Activated CD4-positive, alpha-beta memory T cell treated with anti-CD3 and anti-CD28 coated beads, Interleukin-2, amount 10 ng/mL, durations not matched to agents 7 days and 5 days (primary cell): ENCODE data around the gene SALL1. TPM values are rescaled to one million over a fixed set of nuclear protein-coding genes. Genes with fewer than 3 reads are reported as not detected.

Experiments used
- CTCF ChIA-PET: fragments of 350-600 bp; sonication (Branson Sonifier 250); formaldehyde crosslinking; loops from one replicate; lab custom pipeline; 2021; ENCODE audit warnings: antibody characterized with exemption, inconsistent platforms; lab: Charles Lee
- POLR2A ChIA-PET: fragments of 350-600 bp; sonication (Branson Sonifier 250); formaldehyde crosslinking; loops from one replicate; lab custom pipeline; 2021; ENCODE audit warnings: antibody characterized with exemption; lab: Charles Lee
- DNase-seq: peaks from one replicate; pipeline ENCODE4 v3.0.0-alpha.2; 2020
- H3K27ac Mint-ChIP-seq: one replicate; pipeline ENCODE4 v1.8.0; 2021; ENCODE audit warnings: mild to moderate bottlenecking, mixed read lengths
- H3K27me3 Mint-ChIP-seq: one replicate; pipeline ENCODE4 v1.8.0; 2021; ENCODE audit warnings: mixed read lengths
- H3K36me3 Mint-ChIP-seq: one replicate; pipeline ENCODE4 v1.8.0; 2021; ENCODE audit warnings: low read depth, mixed read lengths
- H3K4me1 Mint-ChIP-seq: one replicate; pipeline ENCODE4 v1.8.0; 2021; ENCODE audit warnings: mixed read lengths
- H3K4me3 Mint-ChIP-seq: one replicate; pipeline ENCODE4 v1.8.0; 2021; ENCODE audit warnings: mild to moderate bottlenecking, mixed read lengths
- H3K9me3 Mint-ChIP-seq: one replicate; pipeline ENCODE4 v1.8.0; 2021; ENCODE audit warnings: mixed read lengths
- total RNA-seq, 2 experiments: library from RNA; stranded (reverse); gene quantifications; one replicate each; pipeline ENCODE4 v1.2.3, GENCODE V29; 2021

The SALL1 gene
- total RNA-seq, 2 experiments from 2014 or later: not detected

- CTCF ChIA-PET: no interaction called here
- H3K4me3 Mint-ChIP-seq: no peak overlapping the region
- no peaks in the 10 kb centered on the region for H3K36me3 Mint-ChIP-seq
These were observed 7.7 kb downstream of the SALL1 start for GRCh38 chr16:51143196-51143977.

GRCh38 chr16:51141541-51141940 lies 9.5 kb downstream of the SALL1 start:
- ChIA-PET CTCF (no interaction called here), POLR2A (no interaction called here)

More at GRCh38 chr16:51143196-51143977, 7.7 kb downstream of the SALL1 start:
- no peak for DNase-seq
- Mint-ChIP-seq H3K27me3 (peaks cover 26% of the 10 kb centered on the region), H3K9me3 (no peaks in the 10 kb centered on the region), H3K4me1 (no peaks in the 10 kb centered on the region), H3K27ac (no peak overlapping the region)
- POLR2A ChIA-PET: no interaction called here

GRCh38 chr16:51141106-51141505 lies 10.0 kb downstream of the SALL1 start:
- Mint-ChIP-seq H3K27ac (no peak overlapping the region), H3K4me3 (no peak overlapping the region), H3K36me3 (no peaks in the 10 kb centered on the region), H3K27me3 (peaks cover 8% of the 10 kb centered on the region), H3K4me1 (no peaks in the 10 kb centered on the region), H3K9me3 (no peaks in the 10 kb centered on the region)
- DNase-seq: no peak
- POLR2A ChIA-PET: no interaction called here
- CTCF ChIA-PET: no interaction called here

More at GRCh38 chr16:51141541-51141940, 9.5 kb downstream of the SALL1 start:
- no peak overlapping the region for H3K4me3 Mint-ChIP-seq
- peaks cover 12% of the 10 kb centered on the region for H3K27me3 Mint-ChIP-seq
- H3K4me1 Mint-ChIP-seq: no peaks in the 10 kb centered on the region
- no peak for DNase-seq
- H3K36me3 Mint-ChIP-seq: no peaks in the 10 kb centered on the region
- H3K9me3 Mint-ChIP-seq: no peaks in the 10 kb centered on the region
- H3K27ac Mint-ChIP-seq: no peak overlapping the region

- ChIA-PET CTCF (no interaction called here), POLR2A (no interaction called here)
- H3K4me3 Mint-ChIP-seq: no peak overlapping the region
- H3K27ac Mint-ChIP-seq: no peak overlapping the region
- DNase-seq: no peak
- peaks cover 4% of the 10 kb centered on the region for H3K27me3 Mint-ChIP-seq
- no peaks in the 10 kb centered on the region for H3K36me3 Mint-ChIP-seq
- no peaks in the 10 kb centered on the region for H3K4me1 Mint-ChIP-seq
- no peaks in the 10 kb centered on the region for H3K9me3 Mint-ChIP-seq
These were observed 11.0 kb downstream of the SALL1 start for GRCh38 chr16:51140112-51140511.

- Mint-ChIP-seq H3K27ac (no peak overlapping the region), H3K27me3 (peaks cover 5% of the 10 kb centered on the region), H3K9me3 (no peaks in the 10 kb centered on the region), H3K4me1 (no peaks in the 10 kb centered on the region), H3K36me3 (no peaks in the 10 kb centered on the region), H3K4me3 (no peak overlapping the region)
- CTCF ChIA-PET: no interaction called here
- POLR2A ChIA-PET: no interaction called here
- DNase-seq: no peak
These were observed 11.5 kb downstream of the SALL1 start for GRCh38 chr16:51139568-51139967.

GRCh38 chr16:51138178-51138577 lies 12.9 kb downstream of the SALL1 start:
- ChIA-PET CTCF (no interaction called here), POLR2A (no interaction called here)
- Mint-ChIP-seq H3K27ac (no peak overlapping the region), H3K36me3 (no peaks in the 10 kb centered on the region), H3K4me1 (no peaks in the 10 kb centered on the region), H3K27me3 (peaks cover 14% of the 10 kb centered on the region), H3K9me3 (no peaks in the 10 kb centered on the region), H3K4me3 (no peak overlapping the region)
- DNase-seq: no peak

GRCh38 chr16:51137097-51137496 lies 14.0 kb downstream of the SALL1 start:
- Mint-ChIP-seq H3K4me3 (no peak overlapping the region), H3K9me3 (no peaks in the 10 kb centered on the region), H3K27me3 (peaks cover 14% of the 10 kb centered on the region), H3K4me1 (no peaks in the 10 kb centered on the region), H3K36me3 (no peaks in the 10 kb centered on the region), H3K27ac (no peak overlapping the region)
- ChIA-PET POLR2A (no interaction called here), CTCF (no interaction called here)
- DNase-seq: no peak

- CTCF ChIA-PET: no interaction called here
- Mint-ChIP-seq H3K4me1 (no peaks in the 10 kb centered on the region), H3K4me3 (no peak overlapping the region), H3K9me3 (no peaks in the 10 kb centered on the region), H3K27ac (no peak overlapping the region), H3K36me3 (no peaks in the 10 kb centered on the region), H3K27me3 (peaks cover 14% of the 10 kb centered on the region)
- DNase-seq: no peak
- POLR2A ChIA-PET: no interaction called here
These were observed 16.2 kb downstream of the SALL1 start for GRCh38 chr16:51134876-51135275.

- no peak overlapping the region for H3K4me3 Mint-ChIP-seq
- POLR2A ChIA-PET: no interaction called here
These were observed 16.7 kb downstream of the SALL1 start for GRCh38 chr16:51134269-51134812.

GRCh38 chr16:51133688-51134087 lies 17.4 kb downstream of the SALL1 start:
- H3K27ac Mint-ChIP-seq: no peak overlapping the region
- POLR2A ChIA-PET: no interaction called here
- no peaks in the 10 kb centered on the region for H3K36me3 Mint-ChIP-seq
- no peak overlapping the region for H3K4me3 Mint-ChIP-seq
- no peaks in the 10 kb centered on the region for H3K4me1 Mint-ChIP-seq
- peaks cover 14% of the 10 kb centered on the region for H3K27me3 Mint-ChIP-seq
- no peak for DNase-seq
- CTCF ChIA-PET: no interaction called here
- H3K9me3 Mint-ChIP-seq: no peaks in the 10 kb centered on the region

More at GRCh38 chr16:51134269-51134812, 16.7 kb downstream of the SALL1 start:
- no peaks in the 10 kb centered on the region for H3K9me3 Mint-ChIP-seq
- no peak overlapping the region for H3K27ac Mint-ChIP-seq
- peaks cover 14% of the 10 kb centered on the region for H3K27me3 Mint-ChIP-seq
- no peak for DNase-seq
- H3K36me3 Mint-ChIP-seq: no peaks in the 10 kb centered on the region
- CTCF ChIA-PET: no interaction called here
- no peaks in the 10 kb centered on the region for H3K4me1 Mint-ChIP-seq

- POLR2A ChIA-PET: no interaction called here
- no peak overlapping the region for H3K27ac Mint-ChIP-seq
- H3K36me3 Mint-ChIP-seq: no peaks in the 10 kb centered on the region
- H3K4me3 Mint-ChIP-seq: no peak overlapping the region
- CTCF ChIA-PET: no interaction called here
- no peaks in the 10 kb centered on the region for H3K9me3 Mint-ChIP-seq
- no peaks in the 10 kb centered on the region for H3K4me1 Mint-ChIP-seq
- peaks cover 14% of the 10 kb centered on the region for H3K27me3 Mint-ChIP-seq
- no peak for DNase-seq
These were observed 17.9 kb downstream of the SALL1 start for GRCh38 chr16:51133183-51133582.

GRCh38 chr16:51132490-51133115 lies 18.5 kb downstream of the SALL1 start:
- Mint-ChIP-seq H3K27me3 (peaks cover 14% of the 10 kb centered on the region), H3K36me3 (no peaks in the 10 kb centered on the region), H3K27ac (no peak overlapping the region), H3K4me3 (no peak overlapping the region), H3K9me3 (no peaks in the 10 kb centered on the region), H3K4me1 (no peaks in the 10 kb centered on the region)
- POLR2A ChIA-PET: no interaction called here
- DNase-seq: no peak
- CTCF ChIA-PET: no interaction called here

GRCh38 chr16:51131619-51132018 lies 19.5 kb downstream of the SALL1 start:
- Mint-ChIP-seq H3K9me3 (no peaks in the 10 kb centered on the region), H3K27ac (no peak overlapping the region), H3K27me3 (peaks cover 14% of the 10 kb centered on the region), H3K4me3 (no peak overlapping the region), H3K36me3 (no peaks in the 10 kb centered on the region), H3K4me1 (no peaks in the 10 kb centered on the region)
- DNase-seq: no peak
- ChIA-PET POLR2A (no interaction called here), CTCF (no interaction called here)
